H1 (cell line): ENCODE data around the gene HTRA1. TPM values are rescaled to one million over a fixed set of nuclear protein-coding genes. Genes with fewer than 3 reads are reported as not detected.

ENCODE experiments used
- CTCF ChIA-PET: fragments of 300-600 bp; sonication (Branson Sonifier 250); formaldehyde crosslinking; loops from one replicate; lab custom pipeline; 2021; ENCODE audit not compliant: partially characterized antibody; lab: Charles Lee
- POLR2A ChIA-PET: fragments of 300-600 bp; sonication (Branson Sonifier 250); formaldehyde crosslinking; loops from one replicate; lab custom pipeline; 2021; ENCODE audit warnings: inconsistent platforms; ENCODE audit not compliant: partially characterized antibody; lab: Charles Lee
- DNase-seq, 2 experiments: peaks; one replicate each; pipeline versions ENCODE4 v3.0.0 to v3.0.0-alpha.2; 2010 to 2022; ENCODE audit warnings: low spot score in 2 of 2, low read depth in 1 of 2, mixed read lengths in 1 of 2
- FAIRE-seq: peaks from 2 replicates; lab custom pipeline; 2011; peaks lifted over from hg19 to GRCh38; lab: Jason Lieb, UNC
- H2AFZ ChIP-seq: 2 replicates; pipeline ENCODE4 v1.8.1; 2012; ENCODE audit warnings: low read length, inconsistent platforms
- H2AK5ac ChIP-seq: 2 replicates; pipeline ENCODE4 v1.6.1; 2013; ENCODE audit warnings: low read depth, low read length
- H2BK120ac ChIP-seq: replicated peaks from 2 replicates; pipeline ENCODE3; 2013; ENCODE audit warnings: low read depth, low read length, inconsistent platforms
- H2BK12ac ChIP-seq: 2 replicates; pipeline ENCODE4 v1.6.1; 2013; ENCODE audit warnings: low read depth, low read length
- H2BK15ac ChIP-seq: 2 replicates; pipeline ENCODE4 v1.6.1; 2013; ENCODE audit warnings: low read length
- H2BK20ac ChIP-seq: 2 replicates; pipeline ENCODE4 v1.6.1; 2013; ENCODE audit warnings: low read length
- H2BK5ac ChIP-seq: 2 replicates; pipeline ENCODE4 v1.6.1; 2013; ENCODE audit warnings: low read depth, low read length
- H3K14ac ChIP-seq: 2 replicates; pipeline ENCODE4 v1.6.1; 2013; ENCODE audit warnings: inconsistent platforms; ENCODE audit not compliant: insufficient read length
- H3K18ac ChIP-seq: 2 replicates; pipeline ENCODE4 v1.6.1; 2013; ENCODE audit warnings: low read length; ENCODE audit errors: extremely low read depth
- H3K23ac ChIP-seq: 2 replicates; pipeline ENCODE4 v1.6.1; 2013; ENCODE audit warnings: inconsistent platforms; ENCODE audit not compliant: insufficient read length
- H3K23me2 ChIP-seq: 2 replicates; pipeline ENCODE4 v1.6.1; 2013; ENCODE audit warnings: low read depth, low read length
- H3K27ac ChIP-seq: 2 replicates; pipeline ENCODE4 v1.6.1; 2011; ENCODE audit warnings: low read depth, low read length, inconsistent platforms
- H3K27me3 ChIP-seq, 4 experiments: replicated peaks in 1 of 4; 1 replicate in 1 of 4; 2 replicates in 3 of 4; pipeline versions ENCODE4 v1.6.1 to v1.8.1; 2011 to 2013; ENCODE audit warnings: low read length in 3 of 4, mild to moderate bottlenecking in 3 of 4, inconsistent platforms in 2 of 4, mixed read lengths in 2 of 4, moderate library complexity in 1 of 4; ENCODE audit not compliant: control insufficient read depth in 3 of 4, insufficient read depth in 3 of 4; ENCODE audit errors: extremely low read depth in 1 of 4
- H3K36me3 ChIP-seq, 4 experiments: 2 replicates each; pipeline versions ENCODE4 v1.6.1 to v1.8.1; 2011 to 2013; ENCODE audit warnings: mild to moderate bottlenecking in 4 of 4, low read length in 3 of 4, moderate library complexity in 2 of 4, control low read depth in 1 of 4, inconsistent platforms in 1 of 4; ENCODE audit not compliant: insufficient read depth in 4 of 4, control insufficient read depth in 2 of 4
- H3K4ac ChIP-seq: replicated peaks from 2 replicates; pipeline ENCODE3; 2013; ENCODE audit warnings: low read length, low read depth, mixed read lengths, inconsistent platforms; ENCODE audit not compliant: insufficient read length
- H3K4me1 ChIP-seq, 4 experiments: replicated peaks in 1 of 4; 1 replicate in 1 of 4; 2 replicates in 3 of 4; pipeline versions ENCODE4 v1.6.1 to v1.8.1; 2011 to 2013; ENCODE audit warnings: low read length in 3 of 4, inconsistent platforms in 2 of 4, mixed read lengths in 1 of 4; ENCODE audit not compliant: insufficient read depth in 4 of 4, control insufficient read depth in 3 of 4
- H3K4me2 ChIP-seq, 2 experiments: 2 replicates each; pipeline versions ENCODE4 v1.6.1 to v1.8.1; 2011 to 2013; ENCODE audit warnings: low read depth in 2 of 2, low read length in 2 of 2, control low read depth in 1 of 2, inconsistent platforms in 1 of 2, mild to moderate bottlenecking in 1 of 2; ENCODE audit not compliant: insufficient read depth in 1 of 2
- H3K4me3 ChIP-seq, 4 experiments: fragments of 200-600, 300-600 bp in 1 of 4; sonication (generic), shearing (Covaris generic), sonication (Bioruptor Twin) in 1 of 4; 2 replicates each; pipeline versions ENCODE4 v1.5.1 to v1.8.1; 2011 to 2016; ENCODE audit warnings: low read length in 4 of 4, low read depth in 3 of 4, control low read depth in 2 of 4, inconsistent platforms in 2 of 4, mild to moderate bottlenecking in 2 of 4, mixed read lengths in 1 of 4, moderate library complexity in 1 of 4; ENCODE audit not compliant: insufficient read depth in 2 of 4; ENCODE audit errors: extremely low read depth in 1 of 4
- H3K56ac ChIP-seq: replicated peaks from 2 replicates; pipeline ENCODE3; 2013; ENCODE audit warnings: low read depth, mild to moderate bottlenecking, mixed read lengths, low read length, inconsistent platforms; ENCODE audit not compliant: insufficient read length
- H3K79me1 ChIP-seq: 2 replicates; pipeline ENCODE4 v1.6.1; 2013; ENCODE audit warnings: low read depth, low read length, control low read depth
- H3K79me2 ChIP-seq, 2 experiments: 2 replicates each; pipeline versions ENCODE4 v1.6.1 to v1.8.1; 2012 to 2013; ENCODE audit warnings: low read length in 2 of 2, mild to moderate bottlenecking in 2 of 2, inconsistent platforms in 1 of 2; ENCODE audit not compliant: insufficient read depth in 2 of 2, control insufficient read depth in 1 of 2
- H3K9ac ChIP-seq, 4 experiments: replicated peaks in 1 of 4; 1 replicate in 1 of 4; 2 replicates in 3 of 4; pipeline versions ENCODE4 v1.6.1 to v1.8.1; 2011 to 2013; ENCODE audit warnings: low read depth in 3 of 4, low read length in 3 of 4, control low read depth in 2 of 4, mild to moderate bottlenecking in 2 of 4, moderate library complexity in 2 of 4, inconsistent platforms in 1 of 4; ENCODE audit errors: extremely low read depth in 1 of 4
- H3K9me3 ChIP-seq, 2 experiments: 2 replicates each; pipeline versions ENCODE4 v1.6.1 to v1.8.1; 2012 to 2013; ENCODE audit warnings: mild to moderate bottlenecking in 2 of 2, moderate library complexity in 2 of 2, control low read depth in 1 of 2, inconsistent platforms in 1 of 2, low read depth in 1 of 2, low read length in 1 of 2, mixed read lengths in 1 of 2; ENCODE audit not compliant: insufficient read depth in 2 of 2
- H4K20me1 ChIP-seq, 2 experiments: replicated peaks in 1 of 2; 2 replicates each; pipeline versions ENCODE3 to v1.8.1; 2011 to 2013; ENCODE audit warnings: inconsistent platforms in 2 of 2, low read length in 2 of 2, mild to moderate bottlenecking in 1 of 2; ENCODE audit not compliant: insufficient read depth in 2 of 2, control insufficient read depth in 1 of 2
- H4K5ac ChIP-seq: 2 replicates; pipeline ENCODE4 v1.6.1; 2013; ENCODE audit warnings: low read length, low read depth, mixed read lengths, inconsistent platforms; ENCODE audit not compliant: insufficient read length
- H4K8ac ChIP-seq: 2 replicates; pipeline ENCODE4 v1.8.0; 2013; ENCODE audit warnings: mild to moderate bottlenecking, moderate library complexity, low read length, inconsistent platforms; ENCODE audit not compliant: insufficient read depth; ENCODE audit errors: extremely low read depth
- H4K91ac ChIP-seq: replicated peaks from 2 replicates; pipeline ENCODE3; 2013; ENCODE audit warnings: low read length, mixed read lengths, inconsistent platforms; ENCODE audit not compliant: insufficient read length
- CHD1 ChIP-seq: IDR thresholded peaks from 2 replicates; pipeline ENCODE4 v1.6.1; 2012; ENCODE audit warnings: low read depth, low read length, improper control_type of control experiment
- CREB1 ChIP-seq: IDR thresholded peaks from 2 replicates; pipeline ENCODE4 v1.6.1; 2012; ENCODE audit warnings: inconsistent platforms
- EP300 ChIP-seq, 2 experiments: IDR thresholded peaks; 1 replicate in 1 of 2; 2 replicates in 1 of 2; pipeline ENCODE4 v1.6.1; 2011 to 2012; ENCODE audit warnings: low read depth in 2 of 2, low read length in 2 of 2, mild to moderate bottlenecking in 2 of 2, borderline replicate concordance in 1 of 2, inconsistent platforms in 1 of 2, moderate library complexity in 1 of 2
- JUND ChIP-seq: IDR thresholded peaks from 2 replicates; pipeline ENCODE4 v1.6.1; 2011; ENCODE audit warnings: mild to moderate bottlenecking, improper control_type of control experiment, low read length
- KDM4A ChIP-seq: IDR thresholded peaks from one replicate; pipeline ENCODE4 v1.7.1; 2012; ENCODE audit warnings: low read depth, mild to moderate bottlenecking, moderate library complexity, low read length, inconsistent platforms; ENCODE audit not compliant: severe bottlenecking
- NRF1 ChIP-seq: IDR thresholded peaks from 2 replicates; pipeline ENCODE4 v1.6.1; 2011; ENCODE audit warnings: mild to moderate bottlenecking, low read depth, low read length, improper control_type of control experiment
- POLR2A ChIP-seq, 2 experiments: IDR thresholded peaks; 1 replicate in 1 of 2; 2 replicates in 1 of 2; pipeline ENCODE4 v1.6.1; 2011; ENCODE audit warnings: low read depth in 2 of 2, low read length in 2 of 2, mild to moderate bottlenecking in 2 of 2; ENCODE audit errors: control extremely low read depth in 1 of 2
- SIRT6 ChIP-seq: IDR thresholded peaks from one replicate; pipeline ENCODE4 v1.7.1; 2012; ENCODE audit warnings: low read length, inconsistent platforms
- SP4 ChIP-seq: IDR thresholded peaks from 2 replicates; pipeline ENCODE4 v1.6.1; 2012; ENCODE audit warnings: low read length, inconsistent platforms
- SUZ12 ChIP-seq: fragments of 200-600 bp; sonication (generic); IDR thresholded peaks from 2 replicates; pipeline ENCODE4 v1.6.1; 2012; ENCODE audit warnings: mild to moderate bottlenecking, inconsistent platforms, low read length, moderate library complexity, mixed read lengths
- TBP ChIP-seq: IDR thresholded peaks from 2 replicates; pipeline ENCODE4 v1.6.1; 2011; ENCODE audit warnings: low read depth, low read length, improper control_type of control experiment
- USF2 ChIP-seq: IDR thresholded peaks from 2 replicates; pipeline ENCODE4 v1.6.1; 2011; ENCODE audit warnings: low read length, improper control_type of control experiment
- YY1 ChIP-seq: IDR thresholded peaks from 2 replicates; pipeline ENCODE4 v1.6.1; 2011; ENCODE audit warnings: low read depth, mild to moderate bottlenecking, low read length
- WGBS, 2 experiments: shearing (Covaris generic) in 1 of 2; methylation state at CpG; one replicate each; pipeline versions ENCODE4 v1.1.6 to v1.1.7; 2013 to 2015; ENCODE audit warnings: low lambda C conversion rate in 2 of 2, mixed read lengths in 2 of 2, inconsistent platforms in 1 of 2, low coverage in 1 of 2, missing lambda C conversion rate in 1 of 2; ENCODE audit not compliant: insufficient replicate concordance in 2 of 2, insufficient coverage in 1 of 2, insufficient read length in 1 of 2; ENCODE audit errors: extremely low coverage in 1 of 2, missing lambda C conversion rate in 1 of 2; 5-methylcytosine and 5-hydroxymethylcytosine counted together
- polyA plus RNA-seq, 7 experiments: library from polyadenylated mRNA; depleted of rRNA in 3 of 7; stranded (reverse) in 5 of 7; unstranded in 2 of 7; fragments of >200 nt in 5 of 7; fragments of 200-250 nt in 2 of 7; gene quantifications; 1 replicate in 5 of 7; 2 replicates in 1 of 7; 4 replicates in 1 of 7; pipeline versions ENCODE4 v1.2.1 to v1.2.3, GENCODE V29; 2011 to 2013; ENCODE audit warnings: missing spikeins in 2 of 7, mixed read lengths in 2 of 7
- total RNA-seq: library from RNA; stranded (reverse); fragmentation: NEBNext Ultra II Directional; extraction: Animal tissue kit (Norgen Biotek cat#: 25700); gene quantifications from 2 replicates; pipeline ENCODE4 v1.2.1, GENCODE V29; 2021

HTRA1 gene
- total and polyA plus RNA-seq, 2 of the 8 experiments (the other 6 are each of a cell fraction or from before 2014, with no cell fraction given) = 15.8 to 20.1 TPM

- Histone ChIP-seq H3K36me3 (no peaks in the 10 kb centered on the region), H3K56ac (no peak overlapping the region), H3K23me2 (no peaks in the 10 kb centered on the region), H4K5ac (no peak overlapping the region), H2AK5ac (no peak overlapping the region), H4K20me1 (peaks cover 0 to 4% of the 10 kb centered on the region in 2 experiments), H3K27me3 (no peaks in the 10 kb centered on the region; a peak in 1 of 7 replicates), H3K27ac (no peak overlapping the region), H4K91ac (no peak overlapping the region), H3K18ac (no peak overlapping the region), H3K14ac (no peak overlapping the region), H3K79me2 (no peaks in the 10 kb centered on the region), H3K4me3 (no peak overlapping the region), H3K9ac (no peak overlapping the region; a peak in 1 of 7 replicates), H2BK20ac (no peak overlapping the region), H2BK12ac (no peak overlapping the region), H3K79me1 (no peaks in the 10 kb centered on the region), H2AFZ (no peak overlapping the region), H2BK5ac (no peak overlapping the region), H2BK120ac (no peak overlapping the region), H3K4ac (no peak overlapping the region), H3K9me3 (no peaks in the 10 kb centered on the region), H3K23ac (no peak overlapping the region), H2BK15ac (no peak overlapping the region), H3K4me1 (0 out of 7 replicates have a peak, but pooled peaks cover 0 to 4% (median 0%) of the 10 kb centered on the region in 4 experiments), H3K4me2 (no peak overlapping the region), H4K8ac (no peak overlapping the region)
- ChIA-PET POLR2A (no interaction called here), CTCF (interaction anchor here (0.8 kb wide), 1 partner anchor 220 kb away, joined by 3 read pairs; no protein-coding TSS in a partner anchor)
- DNase-seq (no peak), FAIRE-seq (no peak)
- 90% methylated on average over 16 of the region's 16 CpGs; no CpG with 5 or more reads in 1 of the 2 experiments for WGBS, 2 experiments
- TF ChIP-seq SIRT6 (no peak), KDM4A (no peak), CHD1 (no peak), JUND (no peak), POLR2A (IDR thresholded peaks at IDR 0.05; ENCODE audit: control extremely low read depth in 1 of 2, low read depth in 2 of 2, low read length in 2 of 2) (no peak), YY1 (no peak), USF2 (no peak), SP4 (no peak), CREB1 (no peak), NRF1 (no peak), EP300 (IDR thresholded peaks at IDR 0.05; ENCODE audit: borderline replicate concordance in 1 of 2, low read depth in 2 of 2, low read length in 2 of 2) (no peak), TBP (no peak), SUZ12 (no peak)
Measured at GRCh38 chr10:122487174-122487765, 25.9 kb downstream of the HTRA1 start.
